OCI-LY3 (cell line): Measurements from ENCODE around the gene ACTA1.

Source experiments
- H2AFZ ChIP-seq: fragments of 200-600, 300-600 bp; shearing (Covaris generic); 2 replicates; pipeline ENCODE4 v1.6.0; 2014; ENCODE audit warnings: antibody characterized with exemption, low read depth, low read length
- H3K27ac ChIP-seq: fragments of 200-600, 300-600 bp; sonication (generic); 2 replicates; pipeline ENCODE4 v1.5.1; 2014; ENCODE audit warnings: mild to moderate bottlenecking, low read length, moderate library complexity, mixed read lengths
- H3K27me3 ChIP-seq: fragments of 200-600, 300-600 bp; sonication (generic); 2 replicates; pipeline ENCODE4 v1.6.1; 2014; ENCODE audit warnings: low read depth, low read length, mixed read lengths
- H3K36me3 ChIP-seq: fragments of 200-600, 300-600 bp; sonication (generic); replicated peaks from 2 replicates; pipeline ENCODE3; 2014; ENCODE audit warnings: low read depth, low read length, mixed read lengths
- H3K4me1 ChIP-seq: fragments of 300-600, 200-600 bp; sonication (generic); 2 replicates; pipeline ENCODE4 v1.6.1; 2014; ENCODE audit warnings: low read length, mixed read lengths
- H3K4me2 ChIP-seq: fragments of 200-600, 300-600 bp; sonication (generic); 2 replicates; pipeline ENCODE4 v1.6.1; 2014; ENCODE audit warnings: low read length, mixed read lengths
- H3K4me3 ChIP-seq: fragments of 300-600, 200-600 bp; sonication (generic); 2 replicates; pipeline ENCODE4 v1.5.1; 2014; ENCODE audit warnings: antibody characterized with exemption, mild to moderate bottlenecking, low read length, moderate library complexity
- H3K79me2 ChIP-seq: fragments of 300-600, 200-600 bp; shearing (Covaris generic); 2 replicates; pipeline ENCODE4 v1.6.1; 2014; ENCODE audit warnings: mild to moderate bottlenecking, low read length, mixed read lengths
- H3K9ac ChIP-seq: fragments of 300-600, 200-600 bp; shearing (Covaris generic); 2 replicates; pipeline ENCODE4 v1.6.0; 2014; ENCODE audit warnings: mild to moderate bottlenecking, low read length, moderate library complexity
- H3K9me3 ChIP-seq: fragments of 200-600, 300-600 bp; shearing (Covaris generic); 2 replicates; pipeline ENCODE4 v1.6.1; 2014; ENCODE audit warnings: low read length, mixed read lengths; ENCODE audit not compliant: insufficient read depth
- H4K20me1 ChIP-seq: fragments of 200-600, 300-600 bp; sonication (generic); 2 replicates; pipeline ENCODE4 v1.6.1; 2016; ENCODE audit warnings: low read length, mixed read lengths; ENCODE audit not compliant: insufficient read depth
- EZH2phosphoT487 ChIP-seq: fragments of 200-600 bp; shearing (Covaris generic); IDR thresholded peaks from 2 replicates; pipeline ENCODE4 v1.6.1; 2018; ENCODE audit warnings: antibody characterized with exemption, mixed run types, low read depth
- TF ChIP-seq, protein P1 (sequence below): fragments of 200-600, 300-600 bp; sonication (generic); IDR thresholded peaks from 2 replicates; pipeline ENCODE4 v1.5.1; 2014; ENCODE audit warnings: antibody characterized with exemption, low read length, low read depth

The ACTA1 gene

DNA sequence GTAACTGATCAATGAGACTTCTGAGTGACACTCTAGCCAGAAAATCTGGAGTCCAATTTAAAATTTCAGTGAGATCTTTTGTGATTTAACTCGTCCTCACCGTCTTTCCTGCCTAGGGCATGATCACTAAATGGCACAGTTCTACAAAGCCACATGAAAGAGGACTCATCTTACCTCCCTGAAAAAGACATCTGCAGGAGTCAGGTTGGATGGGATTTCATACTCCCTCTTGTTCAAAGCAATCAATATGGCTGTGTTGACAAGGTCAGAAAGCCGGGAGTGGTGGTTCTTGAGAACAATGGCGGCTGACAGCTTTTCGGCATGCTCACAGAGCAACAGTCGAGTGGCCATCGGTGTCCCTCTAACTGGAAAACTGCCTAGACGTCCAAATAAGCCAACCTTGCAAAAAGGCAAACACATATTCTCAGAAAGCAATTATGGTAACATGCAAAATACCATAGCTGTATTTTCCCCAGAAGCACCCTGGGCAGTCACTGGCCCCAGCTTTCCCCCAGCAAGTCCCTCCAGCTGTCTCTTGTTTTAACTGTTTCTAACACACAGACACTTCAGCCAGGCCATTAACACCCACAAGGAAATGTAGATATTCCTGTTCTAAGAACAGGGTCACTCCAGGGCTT, 36.6 kb upstream of the ACTA1 start:
- no peaks in the 10 kb centered on the region for H4K20me1 ChIP-seq
- peaks cover 44% of the 10 kb centered on the region for H3K36me3 ChIP-seq
- no peaks in the 10 kb centered on the region for H3K79me2 ChIP-seq
- H2AFZ ChIP-seq = no peak overlapping the region
- H3K4me2 ChIP-seq = no peak overlapping the region
- H3K4me1 ChIP-seq = peaks cover 9% of the 10 kb centered on the region
- no peak overlapping the region for H3K4me3 ChIP-seq
- H3K9me3 ChIP-seq = no peaks in the 10 kb centered on the region
- no peaks in the 10 kb centered on the region for H3K27me3 ChIP-seq
- H3K9ac ChIP-seq = no peak overlapping the region
- TF ChIP-seq, protein P1, sequence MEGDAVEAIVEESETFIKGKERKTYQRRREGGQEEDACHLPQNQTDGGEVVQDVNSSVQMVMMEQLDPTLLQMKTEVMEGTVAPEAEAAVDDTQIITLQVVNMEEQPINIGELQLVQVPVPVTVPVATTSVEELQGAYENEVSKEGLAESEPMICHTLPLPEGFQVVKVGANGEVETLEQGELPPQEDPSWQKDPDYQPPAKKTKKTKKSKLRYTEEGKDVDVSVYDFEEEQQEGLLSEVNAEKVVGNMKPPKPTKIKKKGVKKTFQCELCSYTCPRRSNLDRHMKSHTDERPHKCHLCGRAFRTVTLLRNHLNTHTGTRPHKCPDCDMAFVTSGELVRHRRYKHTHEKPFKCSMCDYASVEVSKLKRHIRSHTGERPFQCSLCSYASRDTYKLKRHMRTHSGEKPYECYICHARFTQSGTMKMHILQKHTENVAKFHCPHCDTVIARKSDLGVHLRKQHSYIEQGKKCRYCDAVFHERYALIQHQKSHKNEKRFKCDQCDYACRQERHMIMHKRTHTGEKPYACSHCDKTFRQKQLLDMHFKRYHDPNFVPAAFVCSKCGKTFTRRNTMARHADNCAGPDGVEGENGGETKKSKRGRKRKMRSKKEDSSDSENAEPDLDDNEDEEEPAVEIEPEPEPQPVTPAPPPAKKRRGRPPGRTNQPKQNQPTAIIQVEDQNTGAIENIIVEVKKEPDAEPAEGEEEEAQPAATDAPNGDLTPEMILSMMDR = no peak
- TF ChIP-seq EZH2phosphoT487 = no peak
- H3K27ac ChIP-seq = no peak overlapping the region

DNA sequence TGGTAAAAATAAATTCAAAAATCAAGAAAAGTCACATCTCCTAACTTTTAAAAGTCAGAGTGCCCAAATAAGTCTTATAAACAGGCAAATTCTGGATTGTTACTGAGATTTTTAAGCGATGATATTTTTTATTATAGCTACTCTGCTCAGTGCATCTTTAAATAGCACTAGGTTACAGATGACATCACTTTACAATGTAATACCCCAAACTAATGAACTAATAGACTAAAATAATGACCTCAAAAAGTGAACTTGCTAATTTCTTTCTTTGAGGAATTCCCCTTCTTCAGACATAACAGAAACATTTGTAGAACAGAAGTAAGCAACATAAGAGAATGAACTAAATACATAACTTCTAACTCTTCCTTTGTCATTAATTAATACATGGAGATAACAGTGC, 33.0 kb upstream of the ACTA1 start:
- peaks cover 51% of the 10 kb centered on the region for H3K36me3 ChIP-seq
- no peak overlapping the region for H3K27ac ChIP-seq
- H3K4me2 ChIP-seq = no peak overlapping the region
- H4K20me1 ChIP-seq = no peaks in the 10 kb centered on the region
- TF ChIP-seq, protein P1 = no peak
- TF ChIP-seq EZH2phosphoT487 = no peak
- no peak overlapping the region for H2AFZ ChIP-seq
- no peak overlapping the region for H3K9ac ChIP-seq
- H3K4me3 ChIP-seq = no peak overlapping the region
- H3K27me3 ChIP-seq = no peaks in the 10 kb centered on the region
- no peaks in the 10 kb centered on the region for H3K79me2 ChIP-seq
- H3K4me1 ChIP-seq = peaks cover 9% of the 10 kb centered on the region
- no peaks in the 10 kb centered on the region for H3K9me3 ChIP-seq

DNA sequence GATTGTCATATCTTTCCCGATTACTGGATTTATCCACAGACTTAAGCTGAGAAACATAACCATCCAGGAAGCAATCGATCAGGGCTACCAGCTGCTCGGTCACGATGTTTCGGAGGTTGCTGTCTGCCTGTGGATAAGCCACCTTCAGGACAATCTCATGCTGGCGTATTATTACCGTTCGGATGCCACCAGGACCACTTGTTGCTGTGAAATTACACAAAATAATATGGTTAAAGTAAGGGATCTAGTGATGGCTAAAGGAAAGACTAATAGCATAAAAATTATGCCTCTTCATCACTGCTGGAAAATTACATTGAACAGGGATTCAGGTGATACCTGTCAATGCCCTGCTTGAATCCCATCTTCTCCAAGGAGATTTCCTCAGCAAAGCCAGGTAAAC, 30.8 kb upstream of the ACTA1 start:
- no peaks in the 10 kb centered on the region for H3K79me2 ChIP-seq
- H3K4me2 ChIP-seq = no peak overlapping the region
- no peak overlapping the region for H2AFZ ChIP-seq
- peaks cover 64% of the 10 kb centered on the region for H3K36me3 ChIP-seq
- H3K9ac ChIP-seq = no peak overlapping the region
- TF ChIP-seq EZH2phosphoT487 = no peak
- TF ChIP-seq, protein P1 = no peak
- no peaks in the 10 kb centered on the region for H3K27me3 ChIP-seq
- H3K4me3 ChIP-seq = no peak overlapping the region
- no peaks in the 10 kb centered on the region for H3K9me3 ChIP-seq
- peaks cover 4% of the 10 kb centered on the region for H3K4me1 ChIP-seq
- no peak overlapping the region for H3K27ac ChIP-seq
- H4K20me1 ChIP-seq = no peaks in the 10 kb centered on the region

DNA sequence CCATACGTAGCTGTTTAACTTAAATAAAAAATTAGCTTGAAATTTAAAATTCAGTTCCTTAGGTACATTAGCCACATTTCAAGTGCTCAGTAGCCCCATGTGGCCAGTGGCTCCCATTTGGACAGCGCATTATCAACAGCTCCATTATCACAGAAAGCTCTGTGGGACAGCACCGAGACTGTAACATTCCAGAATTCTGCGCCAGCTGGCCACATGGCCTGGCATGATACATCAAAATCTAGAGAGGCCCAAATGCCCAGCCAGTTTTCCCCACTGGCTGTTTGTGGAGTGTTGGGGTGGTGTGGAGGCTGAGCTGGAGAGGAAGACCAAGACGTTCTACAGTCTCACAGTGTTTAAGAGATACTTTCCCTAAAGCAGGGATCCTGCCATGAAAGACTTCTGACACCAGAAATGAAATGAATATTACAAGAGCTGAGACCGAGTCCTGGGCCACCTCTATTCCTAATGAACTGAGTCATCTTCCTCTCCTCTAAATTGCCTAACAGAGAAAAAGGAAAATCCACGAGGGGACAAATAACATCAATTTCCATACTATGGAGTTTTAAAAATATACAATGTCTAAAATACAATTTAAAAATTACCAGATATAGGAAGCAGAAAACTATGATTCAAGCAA, 27.3 kb upstream of the ACTA1 start:
- no peaks in the 10 kb centered on the region for H3K79me2 ChIP-seq
- no peak overlapping the region for H3K27ac ChIP-seq
- no peak overlapping the region for H3K4me3 ChIP-seq
- H3K9me3 ChIP-seq = no peaks in the 10 kb centered on the region
- H4K20me1 ChIP-seq = no peaks in the 10 kb centered on the region
- H2AFZ ChIP-seq = no peak overlapping the region
- H3K4me1 ChIP-seq = no peaks in the 10 kb centered on the region
- H3K36me3 ChIP-seq = peaks cover 68% of the 10 kb centered on the region
- TF ChIP-seq, protein P1 = no peak
- no peak for TF ChIP-seq EZH2phosphoT487
- H3K4me2 ChIP-seq = no peak overlapping the region
- H3K27me3 ChIP-seq = no peaks in the 10 kb centered on the region
- H3K9ac ChIP-seq = no peak overlapping the region
